ENCODE data around the gene CCDC196. TPM values are rescaled to one million over a fixed set of nuclear protein-coding genes. Genes with fewer than 3 reads are reported as not detected.

Gene CCDC196
- total and polyA plus RNA-seq, 12 donors = not detected

DNA sequence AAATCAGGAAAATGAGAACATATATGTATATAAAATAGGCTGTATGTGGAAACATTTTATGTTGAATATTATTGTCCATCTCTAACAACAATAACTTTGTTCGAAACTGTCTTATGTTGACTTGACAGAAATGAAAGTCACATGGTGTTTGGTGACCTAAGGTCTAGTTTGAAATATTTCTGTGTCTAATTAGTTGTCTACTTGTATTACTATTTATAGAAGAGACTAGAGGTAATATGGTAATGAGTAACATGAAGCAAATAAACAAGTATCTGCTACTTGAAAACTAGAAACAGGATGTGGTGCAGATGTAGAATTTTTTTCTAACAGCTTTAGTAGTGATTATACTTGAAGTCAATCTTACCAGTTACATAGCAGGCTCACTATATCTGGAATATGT is 25.7 kb downstream of the CCDC196 start:
- peaks cover 0 to 67% (median 56%) of the 10 kb centered on the region in 9 donors for H3K4me1 ChIP-seq
- DNase-seq (no peak), ATAC-seq (no peak)
- peak overlapping the region in 1 of 10 donors; percentile 24 for H3K27ac ChIP-seq
- WGBS, 2 donors = 77 to 78% methylated on average over 1 of the region's 1 CpG
- TF ChIP-seq, protein P1, sequence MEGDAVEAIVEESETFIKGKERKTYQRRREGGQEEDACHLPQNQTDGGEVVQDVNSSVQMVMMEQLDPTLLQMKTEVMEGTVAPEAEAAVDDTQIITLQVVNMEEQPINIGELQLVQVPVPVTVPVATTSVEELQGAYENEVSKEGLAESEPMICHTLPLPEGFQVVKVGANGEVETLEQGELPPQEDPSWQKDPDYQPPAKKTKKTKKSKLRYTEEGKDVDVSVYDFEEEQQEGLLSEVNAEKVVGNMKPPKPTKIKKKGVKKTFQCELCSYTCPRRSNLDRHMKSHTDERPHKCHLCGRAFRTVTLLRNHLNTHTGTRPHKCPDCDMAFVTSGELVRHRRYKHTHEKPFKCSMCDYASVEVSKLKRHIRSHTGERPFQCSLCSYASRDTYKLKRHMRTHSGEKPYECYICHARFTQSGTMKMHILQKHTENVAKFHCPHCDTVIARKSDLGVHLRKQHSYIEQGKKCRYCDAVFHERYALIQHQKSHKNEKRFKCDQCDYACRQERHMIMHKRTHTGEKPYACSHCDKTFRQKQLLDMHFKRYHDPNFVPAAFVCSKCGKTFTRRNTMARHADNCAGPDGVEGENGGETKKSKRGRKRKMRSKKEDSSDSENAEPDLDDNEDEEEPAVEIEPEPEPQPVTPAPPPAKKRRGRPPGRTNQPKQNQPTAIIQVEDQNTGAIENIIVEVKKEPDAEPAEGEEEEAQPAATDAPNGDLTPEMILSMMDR (IDR thresholded peaks at IDR 0.05) = no peak
- H3K36me3 ChIP-seq = no peaks in the 10 kb centered on the region
- intact Hi-C loops (cut with DNase I) = no loop called here
- no peak overlapping the region for H3K4me3 ChIP-seq
- peaks cover 0 to 6% (median 0%) of the 10 kb centered on the region in 7 donors for H3K27me3 ChIP-seq
- no peaks in the 10 kb centered on the region for H3K9me3 ChIP-seq

DNA sequence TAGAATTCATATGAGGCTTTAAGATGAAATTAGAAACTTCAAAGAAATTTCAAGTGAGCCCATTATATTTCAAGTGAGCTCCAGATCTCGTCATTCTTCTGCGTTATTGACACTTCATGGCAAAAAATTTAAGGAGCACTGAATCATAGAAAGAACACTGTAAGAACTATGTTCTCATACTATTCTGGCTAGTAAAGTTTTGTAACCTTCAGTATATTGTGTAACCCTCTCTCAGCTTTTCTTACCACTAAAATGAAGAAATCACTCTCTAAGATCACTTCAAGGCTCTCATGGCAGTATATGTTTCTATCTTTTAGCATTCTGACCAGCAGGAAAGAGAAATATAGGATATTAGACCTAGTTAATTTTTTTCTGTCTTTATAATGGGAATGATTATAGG is 28.0 kb downstream of the CCDC196 start:
- H3K4me1 ChIP-seq = peaks cover 0 to 62% (median 48%) of the 10 kb centered on the region in 9 donors
- TF ChIP-seq, protein P1 (IDR thresholded peaks at IDR 0.05) = no peak
- peaks cover 0 to 6% (median 0%) of the 10 kb centered on the region in 7 donors for H3K27me3 ChIP-seq
- no peak overlapping the region for H3K4me3 ChIP-seq
- H3K36me3 ChIP-seq = no peaks in the 10 kb centered on the region
- 86 to 92% methylated on average over 2 of the region's 2 CpGs for WGBS, 2 donors
- no peak for DNase-seq
- H3K9me3 ChIP-seq = peaks cover 0 to 6% (median 0%) of the 10 kb centered on the region in 11 donors
- ATAC-seq = peak in 1 of 8 donors; percentile 35
- no peak overlapping the region for H3K27ac ChIP-seq
- intact Hi-C loops (cut with DNase I) = no loop called here

DNA sequence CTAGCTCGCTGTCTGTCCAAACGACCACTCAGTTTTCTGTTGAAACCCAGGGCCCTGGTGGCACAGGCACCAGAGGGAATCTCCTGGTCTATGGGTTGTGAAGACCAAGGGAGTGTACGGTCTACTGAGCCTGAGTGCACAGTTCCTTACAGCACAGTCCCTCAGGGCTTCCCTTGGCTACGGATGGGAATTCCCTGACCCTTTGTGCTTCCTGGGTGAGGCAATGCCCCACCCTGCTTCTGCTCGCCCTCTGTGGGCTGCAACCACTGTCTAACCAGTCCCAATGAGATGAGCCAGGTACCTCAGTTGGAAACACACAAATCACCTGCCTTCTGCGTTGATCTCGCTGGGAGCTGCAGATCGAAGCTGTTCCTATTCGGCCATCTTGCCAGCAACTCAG is 44.4 kb downstream of the CCDC196 start:
- Histone ChIP-seq H3K4me3 (no peak overlapping the region), H3K27me3 (no peaks in the 10 kb centered on the region), H3K9me3 (peaks cover 0 to 4% (median 0%) of the 10 kb centered on the region in 11 donors), H3K36me3 (no peaks in the 10 kb centered on the region), H3K27ac (no peak overlapping the region), H3K4me1 (peaks cover 0 to 5% (median 0%) of the 10 kb centered on the region in 9 donors)
- DNase-seq = no peak
- intact Hi-C loops (cut with DNase I) = no loop called here
- TF ChIP-seq, protein P1 (IDR thresholded peaks at IDR 0.05) = no peak
- no peak for ATAC-seq
- whole genome bisulfite sequencing, 2 donors = 91 to 92% methylated on average over 9 of the region's 9 CpGs

DNA sequence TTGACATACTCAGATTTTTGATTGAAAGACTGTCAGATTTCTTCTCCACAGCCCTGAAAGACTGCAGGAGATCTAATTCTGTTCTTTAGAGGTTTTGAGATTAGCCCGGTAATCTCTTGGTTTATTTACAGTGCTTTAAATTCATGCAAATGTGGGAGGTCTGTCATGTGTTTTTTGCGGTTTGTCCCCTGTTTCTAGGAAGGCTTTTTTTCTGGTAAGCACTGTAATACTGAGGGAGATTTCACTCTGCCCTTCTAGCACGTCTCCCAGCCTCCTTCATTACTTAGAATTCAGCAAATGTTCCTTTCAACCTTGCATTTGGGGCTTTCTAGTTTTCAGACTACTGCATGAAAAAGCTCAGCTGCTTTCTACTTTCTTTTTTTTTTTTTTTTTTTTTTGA is 52.9 kb downstream of the CCDC196 start:
- DNase-seq (no peak), ATAC-seq (no peak)
- no peak overlapping the region for H3K4me3 ChIP-seq
- WGBS, 2 donors = 64 to 74% methylated on average over 3 of the region's 3 CpGs
- TF ChIP-seq, protein P1 (IDR thresholded peaks at IDR 0.05) = no peak
- peaks cover 0 to 32% (median 7%) of the 10 kb centered on the region in 9 donors for H3K4me1 ChIP-seq
- no peaks in the 10 kb centered on the region for H3K36me3 ChIP-seq
- intact Hi-C loops (cut with DNase I) = loop anchor here in 1 of 10 donors (2.0 kb wide), 1 partner anchor 16 kb away; no protein-coding TSS in a partner anchor
- H3K27ac ChIP-seq = no peak overlapping the region
- H3K9me3 ChIP-seq = no peaks in the 10 kb centered on the region
- no peaks in the 10 kb centered on the region for H3K27me3 ChIP-seq
